Endometrial microvascular endothelial cells (primary cell): ENCODE measurements around the gene SOX18. TPM values are rescaled to one million over a fixed set of nuclear protein-coding genes. Genes with fewer than 3 reads are reported as not detected.

Source experiments
- in situ Hi-C: cut with HindIII; loops from 2 replicates; pipeline ENCODE4 v1.10.0; 2017; ENCODE audit warnings: low sequenced_read_pairs, low pct_unique_long_range_greater_than_20kb; ENCODE audit errors: inconsistent ontology term
- total RNA-seq: library from RNA; depleted of rRNA; stranded (reverse); fragments of >200 nt; gene quantifications from one replicate; pipeline ENCODE4 v1.2.3, GENCODE V29; 2015; ENCODE audit errors: inconsistent ontology term

Gene SOX18
- total RNA-seq, 1 donor from 2014 or later = 0.37 TPM

DNA sequence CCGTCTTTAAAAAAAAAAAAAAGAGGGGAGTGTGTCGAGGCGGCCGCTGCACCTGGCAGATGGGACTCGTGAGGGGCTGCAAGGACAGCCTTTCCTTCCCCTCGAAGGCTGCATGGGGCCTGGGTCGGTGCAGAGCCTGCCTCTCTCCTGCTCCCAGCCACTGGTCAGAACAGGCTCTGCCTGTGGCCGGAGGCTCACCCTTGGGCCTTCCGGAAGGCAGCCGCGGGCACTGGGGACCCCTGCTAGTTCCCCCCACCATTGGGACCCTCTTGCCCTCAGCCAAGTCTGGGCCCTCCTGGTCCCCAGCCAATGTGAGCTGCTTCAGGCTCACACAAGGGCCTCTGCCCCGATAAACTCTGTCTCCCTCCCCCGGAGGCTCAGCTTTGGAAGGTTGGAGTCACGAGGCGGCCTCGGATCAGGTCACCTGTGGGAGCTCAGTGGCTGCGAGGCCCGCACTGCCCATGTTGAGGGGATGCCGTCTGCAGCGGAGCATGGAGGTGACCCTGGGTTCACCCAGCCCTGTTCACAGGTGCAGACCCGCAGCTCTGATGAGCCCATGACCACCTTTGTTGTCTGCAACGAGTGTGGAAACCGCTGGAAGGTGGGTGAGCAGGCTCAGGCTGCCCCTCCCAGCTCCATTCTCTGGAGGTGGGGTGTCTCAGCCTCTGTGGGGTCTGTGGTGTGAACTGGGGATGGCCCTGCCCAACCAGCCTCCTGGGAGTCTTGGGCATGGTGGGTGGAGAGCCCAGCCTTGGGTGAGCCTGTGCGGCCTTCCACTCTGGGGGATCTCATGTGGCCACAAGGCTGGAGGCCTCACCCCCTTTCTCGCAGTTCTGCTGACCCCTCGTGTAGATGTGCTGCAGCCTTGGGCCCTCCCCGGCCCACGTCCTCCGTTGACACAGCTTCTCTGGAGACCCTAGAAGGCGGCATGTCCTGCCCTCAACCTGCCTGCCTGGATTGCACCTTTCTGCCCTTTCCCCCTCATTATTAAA, 22.2 kb upstream of the SOX18 start:
- in situ Hi-C loops = no loop called here

DNA sequence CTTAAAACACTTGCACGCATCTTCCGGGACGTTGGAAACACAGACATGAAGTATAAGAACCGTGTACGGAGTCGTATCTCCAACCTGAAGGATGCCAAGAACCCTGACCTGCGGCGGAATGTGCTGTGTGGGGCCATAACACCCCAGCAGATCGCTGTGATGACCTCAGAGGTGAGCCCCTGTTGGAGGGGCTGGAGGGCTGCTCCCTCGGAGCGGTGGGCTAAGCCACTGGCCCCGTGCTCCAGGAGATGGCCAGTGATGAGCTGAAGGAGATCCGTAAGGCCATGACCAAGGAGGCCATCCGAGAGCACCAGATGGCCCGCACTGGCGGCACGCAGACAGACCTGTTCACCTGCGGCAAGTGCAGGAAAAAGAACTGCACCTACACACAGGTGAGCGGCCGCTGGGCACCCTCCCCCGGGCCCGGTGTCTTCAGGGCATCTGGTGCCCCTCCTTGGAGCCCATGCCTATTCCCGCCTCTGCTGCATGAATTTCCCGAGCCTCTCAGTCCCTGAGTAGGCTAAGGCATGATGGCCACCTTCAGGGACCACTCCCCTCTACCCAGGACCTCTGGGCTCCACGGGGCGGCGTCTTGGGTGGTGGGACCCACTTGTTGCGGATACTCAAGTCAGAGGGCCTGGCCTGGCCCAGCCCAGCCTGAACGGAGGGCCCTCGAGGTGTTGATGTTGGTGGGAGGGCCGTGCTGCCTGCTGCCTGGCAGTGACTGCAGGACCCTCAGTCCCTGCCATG, 21.0 kb upstream of the SOX18 start:
- in situ Hi-C loops = no loop called here

DNA sequence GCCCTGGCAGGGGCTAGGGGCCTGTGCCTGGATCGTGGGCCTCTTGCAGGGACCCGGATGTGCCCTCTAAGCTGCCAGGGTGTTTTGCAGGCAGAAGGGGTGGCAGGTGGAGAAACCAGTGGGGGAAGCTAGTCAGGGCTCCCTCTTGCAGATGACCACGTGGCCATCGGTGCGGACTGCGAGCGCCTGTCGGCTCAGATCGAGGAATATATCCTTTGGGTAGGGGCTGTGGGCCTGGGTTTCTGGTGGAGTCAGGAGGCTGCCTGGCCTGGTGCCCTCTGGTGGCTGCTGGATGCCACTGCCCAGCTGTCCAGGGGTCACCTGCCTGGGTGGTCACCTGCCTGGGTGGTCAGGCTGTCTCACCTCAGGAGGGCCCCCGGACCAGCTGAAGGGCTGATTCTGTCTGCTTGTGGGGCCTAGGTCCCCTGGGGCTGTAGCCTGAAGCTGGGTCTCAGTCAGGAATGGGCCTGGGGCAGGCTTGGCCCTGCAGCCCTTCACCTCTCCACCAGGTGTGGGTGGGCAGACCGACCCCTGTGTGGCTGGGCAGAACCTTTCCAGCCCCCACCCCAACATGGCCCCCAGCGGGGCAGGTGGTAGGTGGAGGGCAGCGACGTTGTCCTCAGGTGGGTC, 20.3 kb upstream of the SOX18 start:
- in situ Hi-C loops = no loop called here

DNA sequence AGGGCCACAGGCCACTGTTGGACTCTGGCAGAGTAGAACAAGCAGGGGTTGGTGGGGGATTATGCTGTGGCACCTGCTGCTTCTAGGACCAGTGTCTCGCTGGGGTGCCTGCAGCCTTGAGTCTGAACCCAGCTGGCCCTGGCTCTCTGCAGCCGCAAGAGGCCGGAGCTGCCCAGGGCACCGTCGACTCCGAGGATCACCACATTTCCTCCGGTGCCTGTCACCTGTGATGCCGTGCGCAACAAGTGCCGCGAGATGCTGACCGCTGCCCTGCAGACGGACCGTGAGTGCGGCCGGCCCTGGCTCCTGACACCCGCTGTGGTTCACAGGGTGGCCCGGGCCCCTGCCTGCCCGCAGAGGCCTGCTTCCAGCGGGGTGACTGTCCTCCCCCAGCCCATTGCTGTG, 19.8 kb upstream of the SOX18 start:
- in situ Hi-C loops = no loop called here

DNA sequence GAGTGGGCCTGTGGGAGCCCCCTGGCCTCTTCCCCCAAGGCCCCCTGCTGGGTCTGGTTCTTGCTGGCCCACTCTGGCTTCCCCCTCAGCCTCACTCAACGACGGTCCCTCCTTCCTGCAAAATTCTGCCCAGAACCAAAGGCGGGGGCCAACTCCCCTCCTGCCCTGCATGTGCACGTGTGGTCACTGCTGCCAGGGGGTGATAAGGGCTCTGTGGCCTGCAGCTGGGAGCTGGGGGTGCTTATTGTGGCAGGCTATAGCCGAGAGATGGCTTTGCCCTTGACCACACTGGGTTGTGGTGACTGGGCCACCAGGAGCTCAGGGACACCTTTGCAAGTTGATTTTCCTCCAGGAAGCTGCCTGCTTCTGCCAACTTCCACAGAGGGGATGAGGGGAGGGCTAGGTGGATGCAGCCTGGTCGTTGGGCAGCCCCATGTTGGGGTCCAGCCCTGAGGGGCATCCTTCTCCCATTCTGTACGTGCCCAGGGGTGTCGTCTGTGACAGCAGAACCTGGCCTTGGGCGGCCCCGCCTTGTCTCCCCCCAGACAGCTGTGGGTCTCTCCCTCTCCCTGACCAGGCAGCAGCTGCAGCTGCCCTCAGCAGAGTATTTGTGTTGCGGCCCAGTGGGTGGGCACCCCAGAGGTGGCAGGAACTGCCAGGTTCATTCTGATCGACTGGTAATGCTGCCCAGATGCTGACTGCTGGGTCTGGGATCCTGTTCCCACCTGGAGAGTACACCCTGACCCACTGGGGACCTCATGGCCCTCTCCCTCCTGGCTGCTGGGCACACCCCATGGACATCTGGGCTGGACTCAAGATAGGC, 19.2 kb upstream of the SOX18 start:
- in situ Hi-C loops = no loop called here

DNA sequence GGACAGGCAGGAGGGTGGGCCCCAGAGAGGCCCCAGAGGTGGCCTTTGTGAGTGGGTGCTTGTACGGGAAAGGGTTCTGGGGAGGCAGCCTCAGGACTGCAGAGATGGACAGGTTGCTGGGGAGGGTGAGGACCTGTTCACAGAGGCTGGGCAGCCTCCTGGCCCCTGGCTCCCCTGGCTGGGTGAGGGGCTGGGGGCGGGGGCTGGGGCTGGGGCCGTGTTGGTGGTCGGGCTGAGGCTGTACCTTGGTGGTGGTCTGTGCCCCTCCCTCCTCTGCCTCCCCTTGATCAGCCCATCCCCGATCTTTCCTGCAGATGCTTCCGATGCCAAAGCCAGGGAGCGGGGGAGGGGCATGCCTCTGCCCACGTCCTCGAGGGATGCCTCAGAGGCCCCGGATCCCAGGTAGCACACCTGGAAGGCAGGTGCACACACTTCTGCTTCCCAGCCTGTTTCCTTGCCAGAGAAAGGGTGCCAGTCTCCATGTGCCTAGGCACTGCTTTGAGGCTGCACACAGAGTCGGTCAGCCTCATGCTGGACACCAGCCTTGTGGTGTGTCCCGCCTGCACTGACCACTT, 18.4 kb upstream of the SOX18 start:
- in situ Hi-C loops = no loop called here

DNA sequence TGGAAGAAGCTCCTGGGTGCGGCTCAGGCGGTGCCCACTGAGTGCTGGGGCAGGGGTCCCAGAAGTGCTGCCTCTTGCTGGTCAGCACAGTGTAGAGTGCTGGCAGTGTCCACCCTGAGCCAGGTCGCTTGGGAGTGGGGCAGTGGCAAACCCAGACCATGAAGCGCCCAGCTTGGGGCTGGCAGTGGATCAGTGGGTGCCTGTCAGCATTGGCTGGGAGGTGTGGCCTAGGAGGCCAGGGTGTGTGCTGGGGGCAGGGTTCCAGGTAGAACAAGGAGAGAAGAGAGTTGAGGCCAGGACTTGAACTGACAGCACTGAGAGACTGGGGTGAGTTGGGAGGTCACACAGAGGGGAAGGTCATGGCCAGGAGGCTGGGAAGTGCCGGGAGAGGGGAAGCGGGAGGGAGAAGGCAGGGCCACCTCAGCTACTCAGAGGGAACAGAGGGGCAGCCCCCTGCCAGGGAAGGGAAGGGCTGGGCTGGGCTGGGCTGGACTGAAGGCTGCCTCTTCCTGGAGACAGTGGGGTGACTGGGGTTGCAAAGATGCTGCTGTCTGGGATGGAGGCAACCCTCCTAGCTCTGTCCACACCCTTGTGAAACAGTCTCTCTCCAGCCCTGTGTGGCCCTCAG, 17.7 kb upstream of the SOX18 start:
- in situ Hi-C loops = no loop called here

DNA sequence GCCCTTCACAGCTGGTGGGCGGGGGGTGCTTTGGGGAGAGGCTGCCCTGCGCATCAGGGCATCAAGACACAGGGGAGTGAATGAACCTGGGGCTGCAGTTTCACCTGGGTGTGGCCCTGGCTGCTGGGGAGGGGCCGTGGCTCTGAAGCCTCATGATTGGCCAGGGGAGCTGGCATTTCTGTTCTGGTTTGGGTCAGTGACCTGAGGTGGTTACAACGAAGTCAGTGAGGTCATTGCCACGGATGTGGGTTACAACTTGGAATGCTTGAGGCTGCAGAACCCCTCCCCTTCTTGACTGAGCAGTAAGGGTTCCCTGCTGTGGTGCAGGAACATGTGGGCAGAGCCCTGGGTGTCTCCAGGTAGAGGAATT, 16.5 kb upstream of the SOX18 start:
- in situ Hi-C loops = no loop called here

DNA sequence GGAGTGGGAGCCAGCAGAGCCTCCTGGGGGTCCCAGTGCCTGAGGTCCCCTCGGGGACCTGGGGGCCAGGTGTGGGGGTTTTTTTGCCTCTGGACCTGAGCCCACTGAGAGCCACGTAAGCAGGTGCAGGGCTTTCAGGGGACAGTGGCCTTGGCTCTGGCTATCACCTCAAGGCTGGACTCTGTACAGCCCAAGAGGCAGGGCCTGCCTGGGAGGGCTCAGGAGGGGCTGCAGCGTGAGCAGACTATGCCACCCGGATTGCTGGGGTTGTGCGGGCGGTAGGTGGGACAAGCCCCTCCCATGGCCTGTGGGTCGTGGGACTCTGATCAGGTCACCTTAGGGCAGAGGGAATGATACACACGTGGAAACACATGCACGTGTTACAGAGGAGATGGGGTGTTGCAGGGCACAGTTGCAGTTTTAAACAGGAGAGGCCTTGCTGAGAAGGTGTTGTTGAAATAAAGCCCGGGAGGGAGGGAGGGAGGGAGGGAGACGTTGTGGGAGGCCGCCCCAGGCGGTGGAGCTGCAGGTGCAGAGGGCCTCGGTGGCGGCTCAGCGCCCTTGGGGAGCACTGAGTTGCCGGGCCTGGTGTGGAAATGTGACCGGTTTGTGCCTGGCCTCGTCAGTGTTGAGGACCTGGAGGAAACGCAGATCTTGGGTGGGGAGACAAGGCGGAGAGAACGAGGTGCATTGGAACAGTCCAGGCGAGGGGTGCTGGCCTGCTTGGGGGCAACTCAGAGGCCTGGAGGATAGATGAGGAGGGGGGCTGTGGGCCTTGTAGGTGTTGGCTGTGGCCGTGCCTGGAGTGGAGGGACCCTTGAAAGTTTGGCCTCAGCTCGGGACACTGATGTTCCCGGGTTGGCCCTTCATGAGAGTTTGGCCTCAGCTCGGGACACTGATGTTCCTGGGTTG, 15.9 kb upstream of the SOX18 start:
- in situ Hi-C loops = no loop called here

DNA sequence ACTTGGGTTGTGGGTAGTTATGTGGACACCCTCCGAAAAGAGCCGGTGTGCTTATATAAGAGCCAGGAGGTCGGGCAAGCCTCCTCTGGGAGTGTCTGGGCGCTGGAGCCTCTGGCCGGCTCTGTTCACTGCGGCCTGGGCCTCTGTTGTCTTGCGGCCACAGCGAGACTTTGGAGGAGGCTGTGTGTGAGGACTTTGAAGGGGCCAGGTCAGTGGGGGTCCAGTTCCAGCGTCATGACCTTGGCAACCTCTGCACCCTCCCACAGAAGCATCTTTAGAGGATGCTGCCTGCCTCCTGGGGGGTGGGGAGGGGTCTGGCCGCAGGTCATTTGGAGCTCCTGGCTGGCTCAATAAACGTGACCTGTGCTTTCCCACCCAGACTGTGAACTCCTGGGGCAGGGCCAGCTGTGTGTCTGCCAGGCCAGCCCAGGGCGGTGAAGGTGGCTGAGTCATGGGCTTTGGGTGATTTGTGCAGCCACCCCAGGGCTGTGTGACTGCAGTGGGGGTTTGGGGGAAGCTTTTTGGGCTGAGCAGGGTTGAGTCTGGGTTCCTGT, 14.8 kb upstream of the SOX18 start:
- in situ Hi-C loops = no loop called here

DNA sequence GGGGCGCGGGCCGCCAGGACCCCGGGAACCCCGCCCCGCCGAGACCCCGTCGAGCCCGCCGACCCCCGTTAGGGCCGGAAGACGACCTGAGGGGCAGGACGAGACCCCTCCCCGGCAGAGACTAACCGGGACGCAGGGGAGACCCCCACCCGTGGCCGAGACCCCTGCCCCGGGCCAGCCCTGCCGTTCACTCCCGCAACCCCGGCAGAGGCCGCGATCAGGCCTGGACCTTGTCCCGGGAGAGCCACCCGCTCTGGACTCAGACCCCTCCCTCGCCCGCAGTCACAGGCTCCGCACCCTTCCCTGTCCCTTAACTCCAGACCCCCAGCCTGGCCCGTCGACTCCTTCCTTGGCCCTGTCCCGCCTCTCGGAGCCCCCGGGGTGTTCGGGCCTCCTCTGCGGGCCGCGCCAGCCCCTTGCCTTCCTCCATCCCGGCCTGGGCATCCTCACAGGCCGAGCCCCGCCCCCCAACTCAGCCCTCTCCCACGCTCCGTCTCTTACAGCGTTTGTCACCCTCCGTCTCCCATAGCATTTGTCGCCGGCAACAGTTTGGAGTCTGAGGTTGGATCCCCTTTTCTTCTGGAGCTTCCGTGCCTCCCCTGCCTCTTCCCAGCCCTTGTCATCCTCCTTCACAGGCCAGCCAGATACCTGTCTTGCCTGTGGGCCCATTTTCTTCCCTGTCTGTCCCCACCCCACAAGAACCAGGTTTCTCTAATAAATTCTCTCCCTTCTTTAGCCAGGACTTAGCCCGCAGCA, 14.1 kb upstream of the SOX18 start:
- in situ Hi-C loops = no loop called here

DNA sequence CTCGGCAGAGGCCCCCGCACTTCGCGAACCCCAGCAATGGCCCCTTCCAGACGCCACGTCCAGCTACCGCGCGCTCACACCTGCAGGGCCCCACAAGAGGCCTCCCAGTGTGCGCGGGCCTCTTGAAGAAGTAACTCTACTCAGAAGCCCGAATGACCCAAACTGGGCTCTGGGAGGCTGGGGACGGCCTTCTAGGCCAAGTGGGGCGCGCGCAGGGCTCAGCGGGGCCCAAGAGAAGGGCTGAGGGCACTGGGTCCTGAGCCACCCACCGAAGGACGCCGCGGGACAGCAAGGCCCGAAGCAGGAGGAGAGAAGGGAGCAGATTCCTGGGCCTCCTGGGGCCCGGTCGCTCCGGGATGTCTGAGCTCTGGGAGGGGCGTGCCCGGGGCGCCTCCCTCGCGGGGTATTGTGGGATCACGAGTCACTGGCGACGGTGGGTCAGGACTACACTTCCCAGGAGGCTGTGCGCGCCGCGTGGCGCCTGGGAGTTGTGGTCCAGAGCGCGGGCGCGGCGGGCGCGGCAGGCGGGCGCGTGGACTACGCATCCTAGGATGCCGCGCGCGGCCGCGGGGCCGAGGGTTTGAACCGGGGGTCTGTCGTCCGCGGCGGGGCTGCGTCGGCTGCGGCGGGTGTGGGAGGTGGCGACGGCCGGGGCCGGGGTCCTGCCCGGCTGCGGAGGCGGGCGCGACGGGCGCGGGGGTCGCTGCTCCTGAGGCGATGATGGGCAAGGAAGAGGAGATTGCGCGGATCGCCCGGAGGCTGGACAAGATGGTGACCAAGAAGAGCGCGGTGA, 13.4 kb upstream of the SOX18 start, which contains the start of gene TCEA2:
TSS of gene TCEA2 (plus strand) at position 603 of the 793 bp plus-strand sequence. CDS start at position 718, 115 bp downstream.
- in situ Hi-C loops = no loop called here

DNA sequence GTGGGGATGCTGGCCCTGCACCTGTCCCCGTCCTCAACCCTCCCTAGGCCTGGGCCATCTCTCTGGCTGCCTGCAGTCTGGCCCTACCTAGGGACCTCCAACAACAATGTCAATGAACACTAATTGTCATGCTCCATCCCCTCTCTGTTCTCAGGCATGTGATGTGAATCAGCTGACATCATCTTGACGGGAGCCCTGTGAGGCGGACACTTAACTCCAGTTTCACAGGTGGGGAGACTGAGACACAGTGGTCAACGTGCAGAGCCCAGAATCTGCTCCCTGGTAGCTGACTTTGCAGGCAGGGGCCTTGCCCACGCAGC, 12.8 kb upstream of the SOX18 start:
- in situ Hi-C loops = no loop called here

DNA sequence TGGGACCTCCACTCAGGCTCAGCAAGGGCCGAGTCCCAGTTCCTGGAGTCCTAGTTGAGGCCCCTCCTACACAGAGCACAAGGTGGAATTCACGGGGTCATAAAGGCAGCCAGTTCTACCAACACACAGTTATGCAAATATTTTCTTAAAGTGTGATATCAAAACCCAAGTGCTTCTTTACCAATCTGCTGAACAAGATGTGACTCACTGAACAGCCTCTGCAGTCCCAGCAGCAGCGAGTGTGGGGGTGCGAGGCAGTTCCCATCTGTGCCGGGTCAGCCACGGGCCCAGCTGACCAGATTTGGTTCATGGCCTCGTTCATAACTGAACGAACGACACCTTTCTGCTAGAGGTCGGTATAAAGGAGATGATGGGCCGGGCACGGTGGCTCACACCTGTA, 9.1 kb upstream of the SOX18 start:
- in situ Hi-C loops = no loop called here

DNA sequence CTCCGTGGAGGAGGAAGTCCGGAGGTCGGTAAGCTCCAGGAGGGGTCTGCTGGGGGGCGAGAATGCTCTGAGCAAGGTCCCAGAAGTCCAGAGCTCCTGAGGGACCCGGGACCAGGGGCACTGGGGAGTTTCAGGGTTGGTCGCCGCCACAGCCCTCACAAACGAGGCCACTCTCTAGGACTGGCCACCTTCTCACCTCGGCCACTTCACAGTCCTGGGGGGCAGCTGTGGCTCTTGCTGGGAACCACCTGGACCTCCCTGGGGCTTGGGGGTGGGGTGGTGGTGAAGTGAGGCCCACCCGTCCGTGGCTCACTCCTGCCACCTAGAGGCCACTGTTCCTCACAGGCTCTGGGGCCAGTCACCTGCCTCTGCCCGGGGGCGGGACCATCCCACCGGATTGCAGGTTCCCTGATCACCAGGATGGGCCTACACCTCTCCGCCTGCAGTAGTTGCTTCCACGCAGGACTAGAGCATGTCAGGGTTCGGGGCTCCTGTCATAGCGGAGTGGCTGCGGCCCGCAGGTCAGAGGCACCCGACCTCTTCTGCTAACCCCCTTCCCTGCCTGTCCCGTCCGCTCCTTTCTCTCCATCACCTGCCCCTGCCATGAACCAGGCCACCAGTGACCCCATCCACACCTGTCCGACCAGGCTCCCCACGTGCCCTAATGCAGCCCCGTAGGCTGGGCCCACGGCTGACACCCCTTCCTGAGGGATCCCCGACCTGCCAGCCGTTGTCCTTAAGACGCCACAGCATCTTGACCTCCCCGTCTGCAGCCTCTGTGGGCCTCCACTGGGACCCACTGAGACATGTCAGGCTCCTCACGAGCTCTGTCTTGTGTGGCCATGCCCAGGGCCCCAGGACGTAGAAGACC, 8.4 kb upstream of the SOX18 start:
- in situ Hi-C loops = no loop called here
